LNCAP (cell line): ENCODE measurements around the gene SPAG6.

Experiments
- CTCF ChIP-seq: fragments of 450-650 bp; IDR thresholded peaks from 2 replicates; pipeline ENCODE4 v1.5.1; 2017; ENCODE audit warnings: mild to moderate bottlenecking

SPAG6 gene

GRCh38 chr10:22349755-22350154 lies 4.5 kb downstream of the SPAG6 start:
- no peak for TF ChIP-seq CTCF

GRCh38 chr10:22351131-22351703 lies 5.9 kb downstream of the SPAG6 start:
- TF ChIP-seq CTCF = no peak

GRCh38 chr10:22356324-22356873 lies 11.1 kb downstream of the SPAG6 start:
- no peak for TF ChIP-seq CTCF

- TF ChIP-seq CTCF = no peak
Measured at GRCh38 chr10:22363305-22363704, 18.0 kb downstream of the SPAG6 start.

GRCh38 chr10:22364407-22365140 lies 19.3 kb downstream of the SPAG6 start:
- no peak for TF ChIP-seq CTCF

GRCh38 chr10:22365233-22365632 lies 19.9 kb downstream of the SPAG6 start:
- no peak for TF ChIP-seq CTCF

GRCh38 chr10:22365644-22366434 lies 20.5 kb downstream of the SPAG6 start:
- no peak for TF ChIP-seq CTCF
